ENCODE results near the gene USP25. TPM values are rescaled to one million over a fixed set of nuclear protein-coding genes. Genes with fewer than 3 reads are reported as not detected.

USP25 gene
- total RNA-seq, 1 experiment from 2014 or later, result 33.6 TPM

DNA sequence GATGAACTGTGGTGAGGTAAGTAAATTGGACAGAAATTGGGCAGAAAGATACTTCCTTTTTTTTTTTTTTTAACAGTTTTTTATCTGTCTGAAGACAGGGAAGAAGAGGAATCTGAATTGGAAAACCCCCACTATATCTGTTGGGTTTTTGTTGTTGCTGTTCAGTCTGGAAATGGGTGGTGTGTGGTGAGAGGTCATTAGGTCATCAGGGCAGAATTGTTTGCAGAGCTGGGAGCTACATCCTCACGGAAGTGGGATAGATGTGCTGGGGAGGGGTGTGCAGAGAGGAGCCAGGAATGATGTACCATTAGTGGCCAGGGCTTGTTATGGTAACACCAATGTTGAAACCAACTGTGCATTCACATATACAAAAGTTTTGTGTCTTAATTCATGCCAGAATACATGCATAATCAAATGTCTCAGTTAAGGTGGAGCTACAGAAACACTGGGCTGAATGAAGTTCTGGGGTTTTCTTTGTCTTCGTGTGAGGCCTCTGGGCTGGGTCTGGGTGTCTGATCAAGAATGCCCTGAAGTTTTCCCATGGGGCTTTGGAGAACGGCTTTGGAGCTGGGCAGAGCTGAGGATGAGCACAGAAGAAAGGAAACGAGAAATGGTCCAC is 12.4 kb downstream of the USP25 start:
- DNase-seq (ENCODE audit: low read depth, low spot score) (no peak), ATAC-seq (no peak)
- Histone ChIP-seq H3K9ac (ENCODE audit: low read length) (no peak overlapping the region), H3K4me2 (ENCODE audit: low read length) (no peak overlapping the region), H3K4me3 (replicated peaks in 1 of 2; ENCODE audit: low read depth in 1 of 2, low read length in 2 of 2) (no peak overlapping the region), H3K9me2 (ENCODE audit: insufficient read depth) (no peaks in the 10 kb centered on the region), H3K36me3 (ENCODE audit: control insufficient read depth in 1 of 2, insufficient read depth in 2 of 2, low read length in 2 of 2) (no peaks in the 10 kb centered on the region), H4K20me1 (ENCODE audit: insufficient read depth) (0 out of 2 replicates have a peak, but pooled peaks cover 4% of the 10 kb centered on the region), H3K79me2 (ENCODE audit: insufficient read depth, low read length) (peaks cover 97% of the 10 kb centered on the region), H3K9me3 (ENCODE audit: control insufficient read depth in 1 of 2, insufficient read depth in 1 of 2, low read depth in 1 of 2, low read length in 2 of 2) (no peaks in the 10 kb centered on the region), H3K4me1 (ENCODE audit: control insufficient read depth in 1 of 2, insufficient read depth in 2 of 2, low read length in 2 of 2) (no peaks in the 10 kb centered on the region), H3K27me3 (ENCODE audit: insufficient read depth, low read length) (no peaks in the 10 kb centered on the region), H3K27ac (ENCODE audit: low read depth, low read length) (no peak overlapping the region), H2AFZ (ENCODE audit: low read depth, low read length, poor library complexity, severe bottlenecking) (no peak overlapping the region)
- CTCF ChIA-PET, result no interaction called here
- TF ChIP-seq ZFX (IDR thresholded peaks at IDR 0.05) (no peak), SIN3A (IDR thresholded peaks at IDR 0.05; ENCODE audit: low read depth) (no peak), CBX3 (IDR thresholded peaks at IDR 0.05; ENCODE audit: low read depth) (no peak), ZNF274 (IDR thresholded peaks at IDR 0.05; ENCODE audit: low read depth, low read length) (no peak), EGR1 (IDR thresholded peaks at IDR 0.05; ENCODE audit: low read depth) (no peak), POLR2AphosphoS5 (IDR thresholded peaks at IDR 0.05; ENCODE audit: low read depth, low read length) (no peak), JUND (IDR thresholded peaks at IDR 0.05) (no peak), ELF1 (IDR thresholded peaks at IDR 0.05; ENCODE audit: borderline replicate concordance, low read depth) (no peak), SRF (IDR thresholded peaks at IDR 0.05; ENCODE audit: low read depth) (no peak)
- intact Hi-C loops (cut with micrococcal nuclease), result no loop called here
- BruUV-seq (replicated peaks), result no TSS peak
- POLR2A ChIA-PET, result no interaction called here
- RAD21 ChIA-PET (ENCODE audit: low non-redundant PET in 1 of 2, low total read pairs in 2 of 2, uncharacterized antibody in 2 of 2, unreplicated experiment in 2 of 2), result no interaction called here

DNA sequence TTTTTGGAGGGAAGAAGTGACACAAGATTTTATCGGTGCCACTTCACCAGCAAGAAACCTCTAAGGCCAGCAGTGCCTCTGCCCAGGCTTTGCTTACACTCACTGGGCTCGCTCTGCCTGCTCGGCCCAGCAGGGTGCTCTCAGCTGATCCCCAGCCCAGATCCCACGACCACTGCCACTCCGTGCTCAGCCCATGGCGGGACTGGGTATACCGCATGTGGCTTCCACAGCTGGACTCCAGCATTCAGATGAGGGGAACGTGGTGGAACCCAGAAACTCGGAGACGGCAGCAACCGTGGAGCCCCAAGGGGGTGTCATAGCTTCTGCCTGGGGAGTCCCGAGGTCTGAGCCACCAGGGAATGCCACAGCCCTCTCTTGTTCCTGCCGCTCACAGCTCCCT is 12.9 kb downstream of the USP25 start:
- POLR2A ChIA-PET, result no interaction called here
- CTCF ChIA-PET, result no interaction called here
- 0 out of 2 replicates have a peak, but pooled peaks cover 4% of the 10 kb centered on the region for H4K20me1 ChIP-seq (ENCODE audit: insufficient read depth)
- BruUV-seq (replicated peaks), result no TSS peak
- H3K4me1 ChIP-seq (ENCODE audit: control insufficient read depth in 1 of 2, insufficient read depth in 2 of 2, low read length in 2 of 2), result no peaks in the 10 kb centered on the region
- no peak overlapping the region for H3K4me3 ChIP-seq (replicated peaks in 1 of 2; ENCODE audit: low read depth in 1 of 2, low read length in 2 of 2)
- no peak overlapping the region for H3K9ac ChIP-seq (ENCODE audit: low read length)
- no peak overlapping the region for H3K4me2 ChIP-seq (ENCODE audit: low read length)
- H3K36me3 ChIP-seq (ENCODE audit: control insufficient read depth in 1 of 2, insufficient read depth in 2 of 2, low read length in 2 of 2), result no peaks in the 10 kb centered on the region
- H3K27ac ChIP-seq (ENCODE audit: low read depth, low read length), result no peak overlapping the region
- H3K9me3 ChIP-seq (ENCODE audit: control insufficient read depth in 1 of 2, insufficient read depth in 1 of 2, low read depth in 1 of 2, low read length in 2 of 2), result no peaks in the 10 kb centered on the region
- intact Hi-C loops (cut with micrococcal nuclease), result no loop called here
- RAD21 ChIA-PET (ENCODE audit: low non-redundant PET in 1 of 2, low total read pairs in 2 of 2, uncharacterized antibody in 2 of 2, unreplicated experiment in 2 of 2), result no interaction called here
- H2AFZ ChIP-seq (ENCODE audit: low read depth, low read length, poor library complexity, severe bottlenecking), result no peak overlapping the region
- no peaks in the 10 kb centered on the region for H3K27me3 ChIP-seq (ENCODE audit: insufficient read depth, low read length)
- H3K79me2 ChIP-seq (ENCODE audit: insufficient read depth, low read length), result peaks cover 97% of the 10 kb centered on the region
- ATAC-seq, result no peak
- H3K9me2 ChIP-seq (ENCODE audit: insufficient read depth), result no peaks in the 10 kb centered on the region
- no peak for DNase-seq (ENCODE audit: low read depth, low spot score)
- TF ChIP-seq EZH2 (IDR thresholded peaks at IDR 0.05) (no peak), CEBPB (IDR thresholded peaks at IDR 0.05; ENCODE audit: low read depth) (no peak), FOSL1 (IDR thresholded peaks at IDR 0.05; ENCODE audit: low read depth) (no peak), JUND (IDR thresholded peaks at IDR 0.05) (no peak), TCF7L2 (IDR thresholded peaks at IDR 0.05; ENCODE audit: borderline replicate concordance, extremely low read depth, insufficient read depth, insufficient read length) (no peak), EZH2phosphoT487 (IDR thresholded peaks at IDR 0.05; ENCODE audit: borderline replicate concordance) (no peak), ELF1 (IDR thresholded peaks at IDR 0.05; ENCODE audit: borderline replicate concordance, low read depth) (no peak), EGR1 (IDR thresholded peaks at IDR 0.05; ENCODE audit: low read depth) (no peak), SRF (IDR thresholded peaks at IDR 0.05; ENCODE audit: low read depth) (no peak), POLR2AphosphoS5 (IDR thresholded peaks at IDR 0.05; ENCODE audit: low read depth, low read length) (no peak), POLR2A (IDR thresholded peaks at IDR 0.05; ENCODE audit: borderline replicate concordance, extremely low read depth, insufficient read depth, insufficient read length) (no peak), YY1 (IDR thresholded peaks at IDR 0.05; ENCODE audit: extremely low read depth, insufficient replicate concordance, low read depth, low read length) (no peak)
- TF ChIP-seq, protein P1, sequence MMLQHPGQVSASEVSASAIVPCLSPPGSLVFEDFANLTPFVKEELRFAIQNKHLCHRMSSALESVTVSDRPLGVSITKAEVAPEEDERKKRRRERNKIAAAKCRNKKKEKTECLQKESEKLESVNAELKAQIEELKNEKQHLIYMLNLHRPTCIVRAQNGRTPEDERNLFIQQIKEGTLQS (IDR thresholded peaks at IDR 0.05), result no peak
- TF ChIP-seq, protein P2, sequence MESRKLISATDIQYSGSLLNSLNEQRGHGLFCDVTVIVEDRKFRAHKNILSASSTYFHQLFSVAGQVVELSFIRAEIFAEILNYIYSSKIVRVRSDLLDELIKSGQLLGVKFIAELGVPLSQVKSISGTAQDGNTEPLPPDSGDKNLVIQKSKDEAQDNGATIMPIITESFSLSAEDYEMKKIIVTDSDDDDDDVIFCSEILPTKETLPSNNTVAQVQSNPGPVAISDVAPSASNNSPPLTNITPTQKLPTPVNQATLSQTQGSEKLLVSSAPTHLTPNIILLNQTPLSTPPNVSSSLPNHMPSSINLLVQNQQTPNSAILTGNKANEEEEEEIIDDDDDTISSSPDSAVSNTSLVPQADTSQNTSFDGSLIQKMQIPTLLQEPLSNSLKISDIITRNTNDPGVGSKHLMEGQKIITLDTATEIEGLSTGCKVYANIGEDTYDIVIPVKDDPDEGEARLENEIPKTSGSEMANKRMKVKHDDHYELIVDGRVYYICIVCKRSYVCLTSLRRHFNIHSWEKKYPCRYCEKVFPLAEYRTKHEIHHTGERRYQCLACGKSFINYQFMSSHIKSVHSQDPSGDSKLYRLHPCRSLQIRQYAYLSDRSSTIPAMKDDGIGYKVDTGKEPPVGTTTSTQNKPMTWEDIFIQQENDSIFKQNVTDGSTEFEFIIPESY (IDR thresholded peaks at IDR 0.05; ENCODE audit: extremely low read depth, insufficient replicate concordance, low read length), result no peak
- TF ChIP-seq, protein P3, sequence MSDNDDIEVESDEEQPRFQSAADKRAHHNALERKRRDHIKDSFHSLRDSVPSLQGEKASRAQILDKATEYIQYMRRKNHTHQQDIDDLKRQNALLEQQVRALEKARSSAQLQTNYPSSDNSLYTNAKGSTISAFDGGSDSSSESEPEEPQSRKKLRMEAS (IDR thresholded peaks at IDR 0.05), result no peak
